GM23248 (cell line): ENCODE data around the gene NKAIN2. TPM values are rescaled to one million over a fixed set of nuclear protein-coding genes. Genes with fewer than 3 reads are reported as not detected.

Source experiments
- DNase-seq: peaks from one replicate; pipeline ENCODE4 v3.0.0-alpha.2; 2015
- H2AFZ ChIP-seq: fragments of 200-600 bp; sonication (generic); 2 replicates; pipeline ENCODE4 v1.6.1; 2016; ENCODE audit warnings: antibody characterized with exemption
- H3F3A ChIP-seq: fragments of 200-600 bp; sonication (generic); 2 replicates; pipeline ENCODE4 v1.6.1; 2016; ENCODE audit warnings: mild to moderate bottlenecking, antibody characterized with exemption, mixed run types; ENCODE audit not compliant: insufficient read depth
- H3K27ac ChIP-seq: fragments of 200-600 bp; sonication (generic); 2 replicates; pipeline ENCODE4 v1.5.1; 2016; ENCODE audit warnings: mild to moderate bottlenecking
- H3K27me3 ChIP-seq: fragments of 200-600 bp; sonication (generic); replicated peaks from 2 replicates; pipeline ENCODE4 v1.6.1; 2016; ENCODE audit warnings: mild to moderate bottlenecking; ENCODE audit not compliant: insufficient read depth
- H3K36me3 ChIP-seq: fragments of 200-600 bp; sonication (generic); 2 replicates; pipeline ENCODE4 v1.6.1; 2016; ENCODE audit warnings: low read depth, mild to moderate bottlenecking
- H3K4me1 ChIP-seq: fragments of 200-600 bp; sonication (generic); 2 replicates; pipeline ENCODE4 v1.6.1; 2016; ENCODE audit warnings: mild to moderate bottlenecking; ENCODE audit not compliant: insufficient read depth
- H3K4me2 ChIP-seq: fragments of 200-600 bp; sonication (generic); one replicate; pipeline ENCODE4 v1.6.1; 2016; ENCODE audit warnings: mild to moderate bottlenecking; ENCODE audit not compliant: unreplicated experiment
- H3K4me3 ChIP-seq: fragments of 200-600 bp; sonication (generic); 2 replicates; pipeline ENCODE4 v1.5.1; 2016; ENCODE audit warnings: mild to moderate bottlenecking
- H3K79me2 ChIP-seq: fragments of 200-600 bp; sonication (generic); 2 replicates; pipeline ENCODE4 v1.6.1; 2016; ENCODE audit warnings: mild to moderate bottlenecking; ENCODE audit not compliant: insufficient read depth
- H3K9ac ChIP-seq: fragments of 200-600 bp; sonication (generic); 2 replicates; pipeline ENCODE4 v1.6.1; 2016; ENCODE audit warnings: mild to moderate bottlenecking
- H3K9me2 ChIP-seq: fragments of 200-600 bp; sonication (generic); 2 replicates; pipeline ENCODE4 v1.6.1; 2016; ENCODE audit warnings: mixed run types, mild to moderate bottlenecking, moderate library complexity; ENCODE audit not compliant: insufficient read depth
- H3K9me3 ChIP-seq: fragments of 200-600 bp; sonication (generic); one replicate; pipeline ENCODE4 v1.6.1; 2017; ENCODE audit warnings: low read depth
- H4K20me1 ChIP-seq: fragments of 200-600 bp; sonication (generic); 2 replicates; pipeline ENCODE4 v1.6.0; 2016; ENCODE audit not compliant: insufficient read depth
- EZH2 ChIP-seq: fragments of 200-600 bp; sonication (generic); IDR thresholded peaks from 2 replicates; pipeline ENCODE4 v1.6.1; 2018; ENCODE audit warnings: antibody characterized with exemption, mild to moderate bottlenecking; ENCODE audit not compliant: insufficient read depth, poor library complexity, severe bottlenecking
- EZH2phosphoT487 ChIP-seq: fragments of 200-600 bp; sonication (generic); IDR thresholded peaks from 2 replicates; pipeline ENCODE4 v1.6.1; 2018; ENCODE audit warnings: antibody characterized with exemption, moderate library complexity, mild to moderate bottlenecking, low read depth; ENCODE audit not compliant: insufficient read depth
- WGBS, 2 experiments: methylation state at CpG; one replicate each; pipeline ENCODE4 v1.1.6; 2015 to 2017; ENCODE audit warnings: low lambda C conversion rate in 2 of 2, low coverage in 1 of 2; ENCODE audit errors: missing lambda C conversion rate in 2 of 2; 5-methylcytosine and 5-hydroxymethylcytosine counted together
- in situ Hi-C: fragments of 300-500 bp; cut with MboI; formaldehyde crosslinking; loops from 2 replicates; pipeline ENCODE4 v1.15.0; 2020
- polyA plus RNA-seq: library from polyadenylated mRNA; unstranded; fragments of >200 nt; fragmentation: Nextera tagmentation; extraction: Ambion mirVana; gene quantifications from 2 replicates; pipeline ENCODE4 v1.2.1, GENCODE V29; 2016
- total RNA-seq: library from RNA; depleted of rRNA; stranded (reverse); fragments of >200 nt; shearing (Covaris generic); gene quantifications from 2 replicates; pipeline ENCODE4 v1.2.3, GENCODE V29; 2014

NKAIN2 gene
- total and polyA plus RNA-seq, 2 experiments from 2014 or later: not detected

- no peaks in the 10 kb centered on the region for H3K27me3 ChIP-seq
- peak; percentile 9 for DNase-seq
- no peaks in the 10 kb centered on the region for H3K79me2 ChIP-seq
- no peak for TF ChIP-seq EZH2phosphoT487
- TF ChIP-seq EZH2: no peak
- no peak overlapping the region for H3K27ac ChIP-seq
- H3K4me2 ChIP-seq: no peak overlapping the region
- H3K9me3 ChIP-seq: no peaks in the 10 kb centered on the region
- in situ Hi-C loops: no loop called here
- H3K4me3 ChIP-seq: no peak overlapping the region
- no peak overlapping the region for H2AFZ ChIP-seq
- WGBS, 2 experiments: 68 to 73% methylated on average over 4 of the region's 4 CpGs
- no peaks in the 10 kb centered on the region for H3K36me3 ChIP-seq
- no peak overlapping the region for H3K9ac ChIP-seq
- H3K4me1 ChIP-seq: no peaks in the 10 kb centered on the region
- no peaks in the 10 kb centered on the region for H3F3A ChIP-seq
- no peaks in the 10 kb centered on the region for H3K9me2 ChIP-seq
- H4K20me1 ChIP-seq: no peaks in the 10 kb centered on the region
Observed at GRCh38 chr6:124487623-124488431, 684.2 kb downstream of the NKAIN2 start.

- no peak for DNase-seq
- TF ChIP-seq EZH2 (no peak), EZH2phosphoT487 (no peak)
- no peaks in the 10 kb centered on the region for H3K4me1 ChIP-seq
- 0% methylated on average over 1 of the region's 1 CpG for WGBS, 2 experiments
- H3K79me2 ChIP-seq: no peaks in the 10 kb centered on the region
- H3F3A ChIP-seq: no peaks in the 10 kb centered on the region
- H3K27me3 ChIP-seq: no peaks in the 10 kb centered on the region
- H4K20me1 ChIP-seq: no peaks in the 10 kb centered on the region
- H2AFZ ChIP-seq: no peak overlapping the region
- no peaks in the 10 kb centered on the region for H3K9me2 ChIP-seq
- no peak overlapping the region for H3K27ac ChIP-seq
- no peaks in the 10 kb centered on the region for H3K36me3 ChIP-seq
- no peak overlapping the region for H3K4me2 ChIP-seq
- H3K9ac ChIP-seq: no peak overlapping the region
- no peak overlapping the region for H3K4me3 ChIP-seq
- in situ Hi-C loops: no loop called here
- H3K9me3 ChIP-seq: no peaks in the 10 kb centered on the region
Observed at GRCh38 chr6:124490122-124490521, 686.5 kb downstream of the NKAIN2 start.

DNA sequence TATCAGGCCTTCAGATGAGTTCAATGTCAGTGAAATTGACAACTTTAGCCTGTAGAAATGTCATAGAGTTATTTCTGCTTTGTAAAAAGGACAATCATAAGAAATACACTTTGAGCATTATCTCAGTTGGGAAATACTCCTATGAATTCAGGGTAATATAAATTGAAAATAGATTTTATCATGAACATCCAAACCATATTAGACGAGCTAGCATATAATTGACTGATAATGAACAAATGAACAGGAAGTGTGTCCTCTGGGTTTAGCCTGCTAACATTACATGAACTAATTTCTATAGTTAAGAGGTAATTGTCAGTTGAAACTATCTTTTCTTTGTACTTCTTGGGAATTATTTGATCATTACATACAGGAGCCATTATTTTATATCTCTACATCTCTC lies 689.6 kb downstream of the NKAIN2 start:
- H3K79me2 ChIP-seq: no peaks in the 10 kb centered on the region
- DNase-seq: no peak
- no peaks in the 10 kb centered on the region for H3K9me2 ChIP-seq
- no peaks in the 10 kb centered on the region for H3K36me3 ChIP-seq
- 37 to 38% methylated on average over 1 of the region's 1 CpG for WGBS, 2 experiments
- no peak overlapping the region for H3K4me2 ChIP-seq
- H3F3A ChIP-seq: no peaks in the 10 kb centered on the region
- no peak overlapping the region for H3K27ac ChIP-seq
- H3K4me3 ChIP-seq: no peak overlapping the region
- no peaks in the 10 kb centered on the region for H3K4me1 ChIP-seq
- TF ChIP-seq EZH2phosphoT487 (no peak), EZH2 (no peak)
- H4K20me1 ChIP-seq: no peaks in the 10 kb centered on the region
- H3K9ac ChIP-seq: no peak overlapping the region
- H3K9me3 ChIP-seq: no peaks in the 10 kb centered on the region
- no peak overlapping the region for H2AFZ ChIP-seq
- no peaks in the 10 kb centered on the region for H3K27me3 ChIP-seq
- in situ Hi-C loops: no loop called here

DNA sequence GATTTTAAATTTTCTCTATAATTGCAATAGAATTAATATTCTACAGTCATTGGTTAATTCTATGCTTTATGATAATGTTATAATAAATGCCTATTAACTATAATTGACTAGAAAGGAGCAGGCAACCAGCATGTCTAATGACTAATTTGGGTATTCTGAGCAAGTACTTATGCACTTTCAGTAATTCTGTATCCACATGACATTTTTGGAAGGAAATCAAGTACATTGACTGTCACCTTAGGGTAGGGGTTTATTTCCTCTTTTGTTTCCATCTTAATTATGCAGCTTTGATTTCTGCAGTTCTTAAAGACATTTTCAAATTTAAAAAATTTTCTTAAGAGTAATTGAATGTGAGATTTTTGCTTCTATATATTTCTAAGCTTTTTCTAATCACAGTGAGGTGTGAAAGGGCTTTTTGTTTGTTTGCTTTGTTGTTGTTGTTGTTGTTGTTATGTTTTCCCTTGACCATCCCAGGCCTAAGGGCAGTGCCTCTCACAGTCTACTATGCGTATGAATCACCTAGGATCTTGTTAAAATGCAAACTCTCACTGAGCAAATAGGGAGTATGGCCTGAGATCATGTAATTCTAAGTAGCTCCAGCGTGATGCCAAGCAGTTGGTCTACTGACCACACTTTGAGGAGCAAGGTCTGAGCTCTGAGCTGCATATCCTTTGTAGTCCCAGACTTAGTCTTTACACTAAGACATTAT lies 691.4 kb downstream of the NKAIN2 start:
- Histone ChIP-seq H3K27ac (no peak overlapping the region), H4K20me1 (no peaks in the 10 kb centered on the region), H3K9me3 (no peaks in the 10 kb centered on the region), H3K9me2 (no peaks in the 10 kb centered on the region), H3K79me2 (no peaks in the 10 kb centered on the region), H3K9ac (no peak overlapping the region), H3K4me3 (no peak overlapping the region), H3K4me2 (no peak overlapping the region), H3F3A (no peaks in the 10 kb centered on the region), H2AFZ (no peak overlapping the region), H3K36me3 (no peaks in the 10 kb centered on the region), H3K27me3 (no peaks in the 10 kb centered on the region), H3K4me1 (no peaks in the 10 kb centered on the region)
- in situ Hi-C loops: no loop called here
- WGBS, 2 experiments: 11 to 13% methylated on average over 2 of the region's 2 CpGs
- DNase-seq: no peak
- TF ChIP-seq EZH2 (no peak), EZH2phosphoT487 (no peak)
